Measurements from ENCODE around the gene ZNF624.

ZNF624 gene

DNA sequence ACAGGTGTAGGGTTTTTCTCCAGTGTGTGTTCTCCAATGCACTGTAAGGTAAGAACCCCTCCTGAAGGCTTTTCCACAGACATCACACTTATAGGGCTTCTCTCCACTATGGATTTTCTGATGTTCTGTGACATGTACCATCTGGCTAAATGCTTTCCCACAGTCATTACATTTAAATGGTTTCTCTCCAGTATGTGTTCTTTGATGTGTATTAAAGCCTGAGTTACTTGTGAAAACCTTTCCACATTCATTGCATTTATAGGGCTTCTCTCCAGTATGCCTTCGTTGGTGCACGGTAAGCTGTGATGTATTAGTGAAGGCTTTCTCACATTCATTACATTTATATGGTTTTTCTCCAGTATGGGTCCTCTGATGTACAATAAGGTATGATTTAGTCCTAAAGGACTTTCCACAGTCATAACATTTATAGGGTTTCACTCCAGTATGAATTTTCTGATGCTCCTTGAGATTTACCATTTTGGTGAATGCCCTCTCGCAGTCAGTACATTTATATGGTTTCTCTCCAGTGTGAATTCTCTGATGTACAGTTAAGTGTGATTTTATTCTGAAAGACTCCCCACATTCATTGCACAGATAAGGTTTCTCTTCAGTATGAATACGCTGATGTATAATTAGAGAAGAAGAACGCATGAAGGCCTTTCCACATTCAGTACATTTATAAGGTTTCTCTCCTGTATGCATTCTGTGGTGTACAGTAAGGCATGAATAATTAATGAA lies 30.9 kb downstream of the ZNF624 start:
- TF ChIP-seq, protein P1, sequence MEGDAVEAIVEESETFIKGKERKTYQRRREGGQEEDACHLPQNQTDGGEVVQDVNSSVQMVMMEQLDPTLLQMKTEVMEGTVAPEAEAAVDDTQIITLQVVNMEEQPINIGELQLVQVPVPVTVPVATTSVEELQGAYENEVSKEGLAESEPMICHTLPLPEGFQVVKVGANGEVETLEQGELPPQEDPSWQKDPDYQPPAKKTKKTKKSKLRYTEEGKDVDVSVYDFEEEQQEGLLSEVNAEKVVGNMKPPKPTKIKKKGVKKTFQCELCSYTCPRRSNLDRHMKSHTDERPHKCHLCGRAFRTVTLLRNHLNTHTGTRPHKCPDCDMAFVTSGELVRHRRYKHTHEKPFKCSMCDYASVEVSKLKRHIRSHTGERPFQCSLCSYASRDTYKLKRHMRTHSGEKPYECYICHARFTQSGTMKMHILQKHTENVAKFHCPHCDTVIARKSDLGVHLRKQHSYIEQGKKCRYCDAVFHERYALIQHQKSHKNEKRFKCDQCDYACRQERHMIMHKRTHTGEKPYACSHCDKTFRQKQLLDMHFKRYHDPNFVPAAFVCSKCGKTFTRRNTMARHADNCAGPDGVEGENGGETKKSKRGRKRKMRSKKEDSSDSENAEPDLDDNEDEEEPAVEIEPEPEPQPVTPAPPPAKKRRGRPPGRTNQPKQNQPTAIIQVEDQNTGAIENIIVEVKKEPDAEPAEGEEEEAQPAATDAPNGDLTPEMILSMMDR (IDR thresholded peaks at IDR 0.05; ENCODE audit: control insufficient read depth, insufficient read depth, low read depth, low read length, missing control alignments) = no peak
- no peak overlapping the region for H3K4me3 ChIP-seq (ENCODE audit: control insufficient read depth, low read depth, low read length)
- DNase-seq (ENCODE audit: low read depth) = no peak

DNA sequence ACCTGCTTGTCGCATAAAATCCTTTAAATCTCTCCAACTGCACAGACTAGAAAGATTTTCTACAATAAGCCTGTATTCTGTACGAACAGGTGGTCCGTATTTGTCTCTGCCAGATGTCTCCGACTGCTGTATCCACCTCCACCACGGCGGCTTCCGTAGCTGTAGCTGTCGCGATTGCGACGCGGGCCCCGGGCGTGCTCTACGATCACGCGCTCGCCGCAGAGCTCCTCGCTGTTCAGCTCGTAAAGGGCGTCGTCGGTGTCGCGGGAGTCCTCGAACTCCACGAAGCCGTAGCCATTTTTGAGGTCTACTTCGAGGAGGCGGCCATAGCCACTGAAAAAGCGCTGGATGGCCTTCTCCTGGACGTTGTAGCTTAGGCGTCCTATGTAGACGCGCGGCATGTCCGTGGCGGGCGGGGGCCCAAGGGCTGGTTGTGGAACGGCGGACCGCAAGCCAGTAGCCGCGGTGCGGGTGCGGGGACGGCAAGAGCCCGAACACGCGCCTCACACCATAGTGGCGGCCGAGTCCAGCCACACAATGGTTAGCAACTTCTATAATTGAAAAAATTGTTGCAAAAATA lies 36.1 kb downstream of the ZNF624 start:
- no peak overlapping the region for H3K4me3 ChIP-seq (ENCODE audit: control insufficient read depth, low read depth, low read length)
- TF ChIP-seq, protein P1 (IDR thresholded peaks at IDR 0.05; ENCODE audit: control insufficient read depth, insufficient read depth, low read depth, low read length, missing control alignments) = no peak
- no peak for DNase-seq (ENCODE audit: low read depth)

DNA sequence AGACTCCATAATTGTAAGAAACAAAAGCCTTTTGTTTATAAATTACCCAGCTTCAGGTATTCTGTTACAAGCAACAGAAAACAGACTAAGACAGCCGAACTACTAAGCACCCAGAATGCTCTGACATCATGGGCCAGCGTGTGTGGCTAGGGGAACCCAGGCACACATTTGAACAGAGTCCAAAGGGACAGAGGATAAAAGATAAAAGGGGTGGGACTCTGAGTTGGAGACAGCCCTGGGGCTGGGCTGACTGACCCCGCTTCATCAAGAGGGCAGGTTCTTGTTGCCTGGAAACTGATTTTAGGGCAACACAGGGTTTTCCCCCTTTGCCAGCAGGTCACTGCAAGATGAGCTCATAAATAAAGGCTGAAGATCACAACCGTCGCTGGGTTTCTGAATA lies 54.1 kb downstream of the ZNF624 start:
- TF ChIP-seq, protein P1 (IDR thresholded peaks at IDR 0.05; ENCODE audit: control insufficient read depth, insufficient read depth, low read depth, low read length, missing control alignments) = no peak
- no peak overlapping the region for H3K4me3 ChIP-seq (ENCODE audit: control insufficient read depth, low read depth, low read length)
- DNase-seq (ENCODE audit: low read depth) = no peak

- H3K4me3 ChIP-seq (ENCODE audit: control insufficient read depth, low read depth, low read length) = no peak overlapping the region
- TF ChIP-seq, protein P1 (IDR thresholded peaks at IDR 0.05; ENCODE audit: control insufficient read depth, insufficient read depth, low read depth, low read length, missing control alignments) = no peak
- no peak for DNase-seq (ENCODE audit: low read depth)
These were observed 60.1 kb downstream of the ZNF624 start for GRCh38 chr17:16593356-16594102.

GRCh38 chr17:16589097-16589969 lies 64.3 kb downstream of the ZNF624 start:
- H3K4me3 ChIP-seq (ENCODE audit: control insufficient read depth, low read depth, low read length) = peak overlapping the region; percentile 51
- peak; percentile 27 for DNase-seq (ENCODE audit: low read depth)
- TF ChIP-seq, protein P1 (IDR thresholded peaks at IDR 0.05; ENCODE audit: control insufficient read depth, insufficient read depth, low read depth, low read length, missing control alignments) = peak; percentile 98

DNA sequence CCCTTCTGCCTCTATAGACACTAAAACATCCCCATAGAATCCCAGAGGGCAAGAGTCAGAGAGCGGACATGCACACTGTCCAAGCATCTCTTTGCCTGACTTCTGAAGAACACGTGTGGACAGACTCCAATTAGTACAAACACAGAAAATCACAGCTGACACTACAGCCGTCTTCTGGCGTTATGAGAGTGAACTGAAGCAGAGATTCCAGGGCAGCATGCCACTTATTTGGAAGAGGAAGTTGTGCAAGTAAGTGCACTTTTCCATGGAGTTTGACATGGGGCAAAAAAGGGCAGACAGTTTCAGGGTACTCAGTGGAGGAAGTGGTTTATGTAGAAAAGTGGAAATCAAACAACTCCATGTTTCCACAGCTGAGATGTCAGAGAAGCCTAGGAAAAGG lies 67.9 kb downstream of the ZNF624 start:
- TF ChIP-seq, protein P1 (IDR thresholded peaks at IDR 0.05; ENCODE audit: control insufficient read depth, insufficient read depth, low read depth, low read length, missing control alignments) = no peak
- DNase-seq (ENCODE audit: low read depth) = no peak
- no peak overlapping the region for H3K4me3 ChIP-seq (ENCODE audit: control insufficient read depth, low read depth, low read length)
